Testis (tissue), 2 donors: Measurements from ENCODE around the gene MRM3.
"Not testable (repeated sequence)": the region's sequence is repeated elsewhere in the genome, so short reads cannot be mapped to it uniquely, and the experiment has no call there.

Source experiments
- CTCF ChIP-seq, 3 experiments: fragments of 450-650 bp in 2 of 3; fragments of 200-600 bp in 1 of 3; sonication (generic) in 1 of 3; IDR thresholded peaks; one replicate each; pipeline ENCODE4 v1.5.1; 2016 to 2019; ENCODE audit warnings: antibody characterized with exemption in 3 of 3, mild to moderate bottlenecking in 2 of 3, moderate library complexity in 1 of 3
- POLR2A ChIP-seq: fragments of 450-650 bp; IDR thresholded peaks from one replicate; pipeline ENCODE4 v1.6.1; 2017; ENCODE audit warnings: antibody characterized with exemption, mild to moderate bottlenecking, moderate library complexity

- TF ChIP-seq CTCF (IDR thresholded peaks at IDR 0.05); POLR2A: not testable (repeated sequence)
Observed at GRCh38 chr17:829614-830013, 47.5 kb downstream of the MRM3 start.
